Dedifferentiated amniotic fluid mesenchymal stem cell (primary cell): ENCODE results near the gene MOCOS.

Experiments used
- DNase-seq: peaks from one replicate; pipeline ENCODE4 v3.0.0-alpha.2; 2016; ENCODE audit errors: extremely low spot score

Gene MOCOS

DNA sequence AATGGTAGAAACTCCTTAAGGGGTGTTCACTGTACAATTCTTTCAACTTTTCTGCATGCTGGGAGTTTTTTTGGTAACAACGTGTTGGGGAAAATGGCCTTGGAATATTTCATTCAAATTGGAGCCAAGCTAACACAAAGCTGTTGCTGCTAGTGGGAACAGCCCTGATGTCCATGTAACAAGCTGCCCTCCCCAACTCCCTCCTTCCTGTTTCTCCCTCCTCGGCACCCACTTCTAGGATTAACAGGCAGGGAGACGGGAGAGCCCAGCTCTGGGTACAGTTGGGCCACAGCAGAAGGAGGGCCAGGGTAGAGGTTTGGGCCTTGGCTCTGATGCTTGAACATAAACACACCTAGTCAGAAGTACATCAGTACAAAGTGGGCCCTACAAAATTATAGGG is 9.4 kb upstream of the MOCOS start:
- no peak for DNase-seq

DNA sequence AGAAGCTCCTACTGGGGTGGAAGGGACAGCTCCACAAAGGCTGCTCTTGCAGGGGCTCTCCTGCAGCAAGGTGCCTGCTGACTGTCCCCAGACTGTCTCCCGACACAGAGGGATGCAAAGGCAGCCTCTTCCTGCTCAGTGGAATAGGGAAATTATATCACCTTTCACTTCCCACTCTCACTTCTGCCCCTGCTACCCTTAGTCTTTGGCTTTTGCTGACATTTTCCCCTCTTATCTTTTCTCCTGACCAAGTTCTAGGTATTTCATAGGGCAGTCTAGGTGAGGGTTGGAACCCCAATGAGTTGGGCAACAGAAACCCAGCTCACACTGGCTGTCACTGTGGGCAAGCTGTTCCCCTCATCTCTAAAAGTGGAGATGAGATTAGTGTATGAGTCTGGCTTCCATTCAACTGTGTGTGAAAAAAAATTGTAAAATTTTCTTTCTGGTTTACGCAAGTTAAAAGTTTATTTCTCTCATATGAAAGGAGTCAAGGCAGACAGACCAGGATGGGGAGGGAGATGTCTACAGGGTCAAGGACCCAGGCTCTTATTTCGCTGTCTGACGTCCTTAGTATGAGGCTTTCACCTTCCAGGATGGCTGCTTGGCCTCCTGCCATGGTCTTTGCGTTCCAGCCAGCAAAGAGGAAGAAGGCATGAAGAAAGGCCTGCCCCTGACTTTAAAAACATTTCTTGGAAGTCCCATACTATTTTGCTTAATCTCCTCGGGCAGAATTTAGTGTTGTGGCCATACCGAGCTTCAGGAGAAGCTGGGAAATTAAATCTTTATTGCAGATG is 7.5 kb upstream of the MOCOS start:
- peak; percentile 65 for DNase-seq

DNA sequence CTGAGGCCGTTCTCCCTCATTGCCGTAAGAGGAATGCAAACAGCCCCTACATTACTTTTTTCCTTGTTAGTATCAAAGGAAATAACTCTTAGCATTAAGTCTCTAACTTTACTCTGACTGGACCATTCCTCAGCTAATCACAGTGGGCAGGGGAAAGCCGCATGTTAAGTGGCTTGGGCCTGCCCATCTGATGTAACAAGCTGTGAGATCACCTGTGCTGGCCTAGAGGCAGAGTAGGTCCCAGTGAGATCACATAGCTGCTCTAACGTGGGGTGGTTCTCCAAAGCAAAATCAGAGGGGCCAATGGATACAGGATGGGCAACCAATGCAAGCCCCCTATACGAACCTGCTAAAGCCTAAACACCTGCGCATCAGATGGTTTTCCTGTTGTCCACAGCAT is 5.9 kb upstream of the MOCOS start:
- DNase-seq, result no peak

DNA sequence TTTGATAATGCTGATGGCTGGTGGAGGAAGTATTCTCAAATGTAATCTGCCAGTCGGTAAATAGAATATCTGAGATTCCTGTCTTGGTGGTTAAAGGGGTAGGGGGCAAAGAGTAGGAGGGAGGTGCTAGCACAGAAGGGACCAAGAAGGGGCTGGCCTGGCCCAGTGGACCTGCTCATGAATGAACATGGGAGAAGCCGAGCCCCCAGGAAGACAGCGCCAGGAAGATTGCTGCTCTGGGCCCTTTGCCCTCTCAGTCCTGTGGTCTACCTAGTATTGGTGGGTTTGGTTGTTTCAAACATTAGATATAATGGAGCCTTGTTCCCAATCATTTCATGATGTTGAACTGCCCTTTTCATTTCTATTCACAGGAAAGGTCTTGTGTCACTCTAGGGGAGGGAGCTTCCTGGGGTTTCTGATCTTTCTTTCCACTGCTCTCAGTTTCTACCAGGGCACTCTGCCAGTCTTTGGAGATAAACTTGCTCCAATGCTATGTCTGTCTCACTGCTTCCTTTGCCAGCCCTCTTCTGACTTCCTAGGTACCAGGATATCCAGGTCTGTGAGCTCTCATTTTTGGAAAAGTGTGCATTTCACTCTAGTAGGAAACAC is 5.3 kb upstream of the MOCOS start:
- no peak for DNase-seq

DNA sequence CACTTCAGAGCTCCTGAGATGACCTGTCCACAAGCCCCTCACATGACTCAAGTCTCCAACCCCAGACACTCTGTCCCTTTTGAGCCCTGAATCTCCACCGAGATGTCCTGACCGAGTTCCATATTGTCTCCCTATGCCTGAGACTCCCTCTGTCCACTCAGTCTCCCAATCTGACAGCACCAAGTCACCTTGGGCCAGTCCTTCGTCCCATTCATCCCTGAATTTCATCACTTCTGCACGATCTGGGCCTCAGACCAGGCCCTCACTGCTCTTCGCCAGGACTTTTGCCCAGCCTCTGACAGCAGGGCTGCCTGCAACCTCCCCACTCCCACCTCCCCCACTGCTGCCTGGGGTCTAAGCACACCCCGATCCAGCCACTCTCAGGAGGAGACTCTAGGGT is 4.3 kb upstream of the MOCOS start:
- no peak for DNase-seq

DNA sequence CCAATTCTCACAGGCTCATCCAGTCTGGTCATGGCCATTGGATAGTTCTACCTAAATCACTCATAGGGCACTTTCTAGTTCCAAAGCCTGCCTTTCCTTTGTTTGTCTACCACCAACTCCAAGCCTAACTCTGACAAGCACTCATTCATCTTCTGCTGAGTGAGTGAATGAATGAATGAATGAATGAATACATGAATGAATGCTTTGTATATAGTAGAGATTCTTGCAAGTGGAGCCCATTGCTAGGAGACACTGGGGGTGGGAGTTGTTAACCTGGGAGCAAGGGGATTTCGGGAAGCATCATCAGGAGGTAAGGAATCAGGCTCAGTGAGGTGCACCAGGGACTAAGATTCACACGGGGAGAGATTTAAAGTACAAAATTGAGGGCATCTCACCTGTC is 3.3 kb upstream of the MOCOS start:
- no peak for DNase-seq

DNA sequence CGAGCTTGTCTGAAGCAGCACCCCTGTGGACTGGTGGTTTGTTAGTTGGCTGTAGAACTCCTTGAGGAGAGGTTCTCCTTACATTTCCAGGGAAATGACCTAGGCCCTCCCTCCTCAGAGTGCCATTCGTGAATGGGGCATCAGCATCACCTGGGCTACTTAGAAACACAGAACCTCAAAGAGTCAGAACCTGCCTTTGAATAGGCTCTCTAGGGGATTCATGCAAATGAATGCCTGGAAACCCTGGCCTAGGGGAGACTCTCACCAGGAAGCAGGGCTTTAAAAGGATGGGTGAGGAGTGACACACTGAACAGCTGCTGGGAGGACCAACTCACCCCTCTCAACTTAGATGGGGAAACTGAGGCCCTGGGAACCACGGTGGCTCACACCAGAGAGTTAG is 2.1 kb upstream of the MOCOS start:
- no peak for DNase-seq

DNA sequence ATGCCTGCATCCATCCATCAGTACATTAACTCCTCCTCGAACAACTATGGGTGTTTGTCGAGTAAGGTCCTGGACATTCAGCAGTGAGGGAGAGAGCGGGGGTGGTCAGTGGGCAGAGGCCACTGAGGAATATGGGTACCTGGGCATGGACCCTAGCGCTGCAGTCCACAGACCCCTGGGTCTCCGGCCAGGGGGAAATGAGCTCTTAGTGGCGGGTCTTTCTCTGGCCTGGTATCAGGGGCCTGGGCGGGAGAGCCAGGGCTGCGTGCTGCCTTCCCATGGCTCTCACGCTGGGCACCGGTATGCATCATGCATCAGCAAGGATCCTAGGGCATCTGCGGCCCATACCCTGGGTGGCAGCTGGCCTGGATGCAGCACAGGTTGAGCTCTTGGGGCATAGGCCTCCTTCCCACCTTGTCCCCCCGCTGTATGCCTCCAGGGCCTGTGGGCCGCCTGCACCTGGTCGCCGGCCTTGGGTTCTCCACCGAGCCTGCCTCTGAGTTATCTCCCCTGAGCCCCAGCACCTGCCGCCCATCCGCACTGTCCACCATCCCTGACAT is 1.3 kb upstream of the MOCOS start:
- DNase-seq, result no peak

DNA sequence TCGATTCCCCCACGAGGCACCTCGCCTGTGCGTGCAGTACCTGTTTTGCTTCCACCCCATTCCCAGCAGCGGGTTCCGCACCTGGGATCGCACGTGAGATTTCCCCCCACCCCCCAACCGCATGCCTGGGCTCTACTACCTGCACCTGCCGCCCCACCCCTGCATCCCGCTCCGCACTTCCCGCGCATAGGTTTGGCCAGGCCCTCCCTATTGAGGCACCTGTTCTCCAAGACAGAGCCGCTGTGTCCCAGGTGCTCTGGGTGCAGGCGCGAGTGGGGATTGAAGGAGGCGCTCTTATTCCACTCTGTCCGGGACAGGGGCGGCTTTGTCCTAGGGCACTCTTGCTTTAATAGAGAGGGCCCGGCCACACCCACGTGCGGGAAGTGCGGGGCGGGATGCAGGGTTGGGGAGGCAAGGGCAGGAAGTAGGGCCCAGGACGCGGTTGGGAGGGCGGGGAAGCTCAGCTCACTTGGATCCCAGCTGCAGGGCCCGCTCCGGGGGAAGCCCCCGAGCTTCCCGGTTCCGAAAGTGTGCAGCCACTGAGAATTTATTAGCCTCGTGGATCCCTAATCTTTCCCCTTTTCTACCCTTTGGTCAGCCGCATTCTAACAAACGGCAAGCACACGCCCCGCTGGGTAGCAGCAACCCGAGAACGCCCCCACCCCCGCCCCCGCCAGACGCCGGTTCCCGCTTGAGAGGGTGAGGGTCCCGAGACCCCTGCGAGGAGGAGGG is 670 bp upstream of the MOCOS start:
- DNase-seq, result no peak

DNA sequence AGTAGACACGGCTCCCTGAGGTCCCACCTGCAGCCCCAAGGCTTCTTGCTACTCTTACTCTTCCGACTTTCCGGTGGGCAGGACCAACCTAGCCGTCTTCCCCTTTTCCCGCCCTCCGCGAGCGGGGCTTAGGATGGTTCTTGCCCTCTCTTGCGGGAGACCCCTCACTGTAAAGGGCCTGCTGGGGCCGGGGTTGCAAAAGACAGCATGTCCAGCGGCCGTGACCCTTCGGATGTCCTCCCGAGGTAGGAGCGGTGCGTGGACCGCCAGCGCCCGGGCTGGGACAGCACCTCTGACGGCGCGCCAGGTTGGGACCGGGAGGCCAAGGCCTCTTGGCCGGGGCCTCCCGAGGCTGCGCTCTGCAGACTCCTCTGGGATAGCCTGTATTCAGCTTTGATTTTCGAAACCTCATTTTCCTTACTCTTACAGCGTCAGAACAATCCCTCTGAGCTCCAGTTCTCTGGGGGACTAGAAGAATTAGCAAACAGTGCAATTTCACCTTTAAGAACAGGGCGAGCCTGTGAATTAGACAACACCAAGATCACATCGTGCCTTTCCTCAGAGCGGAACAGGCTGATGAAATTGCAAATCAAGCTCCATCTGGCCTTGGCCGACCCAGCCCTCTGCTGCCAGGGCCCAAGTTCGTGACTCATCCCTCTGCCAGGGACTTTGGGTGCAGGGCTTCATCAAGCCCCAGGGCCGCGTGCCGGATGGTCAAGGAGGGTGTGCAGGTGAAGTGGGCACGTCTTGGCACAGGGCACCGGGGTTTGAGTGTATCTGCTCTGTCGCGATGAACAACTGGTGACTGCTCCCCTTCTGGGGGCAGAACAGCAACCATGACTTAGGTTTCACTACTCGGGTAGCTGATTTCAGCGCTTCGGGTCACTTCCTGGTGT is 777 bp downstream of the MOCOS start:
- DNase-seq, result no peak

DNA sequence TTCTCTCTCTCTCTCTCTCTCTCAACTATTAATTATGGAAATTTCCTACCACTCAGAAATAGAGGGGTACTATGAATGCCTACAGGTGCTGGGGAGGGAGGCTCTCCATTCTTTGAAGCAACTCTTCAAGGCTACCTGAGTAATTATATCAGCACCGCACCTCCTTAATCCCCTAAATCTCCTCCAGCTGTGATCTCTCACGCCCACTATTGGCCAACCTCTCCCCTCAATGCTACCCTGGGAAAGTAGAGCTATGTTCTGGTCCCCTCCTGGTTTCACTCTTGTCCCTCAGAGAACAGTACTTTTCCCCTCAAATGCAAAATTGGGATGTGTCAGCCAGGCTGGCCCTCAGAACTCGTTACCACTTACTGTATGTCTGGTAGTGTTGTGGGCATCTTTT is 1.6 kb downstream of the MOCOS start:
- no peak for DNase-seq

DNA sequence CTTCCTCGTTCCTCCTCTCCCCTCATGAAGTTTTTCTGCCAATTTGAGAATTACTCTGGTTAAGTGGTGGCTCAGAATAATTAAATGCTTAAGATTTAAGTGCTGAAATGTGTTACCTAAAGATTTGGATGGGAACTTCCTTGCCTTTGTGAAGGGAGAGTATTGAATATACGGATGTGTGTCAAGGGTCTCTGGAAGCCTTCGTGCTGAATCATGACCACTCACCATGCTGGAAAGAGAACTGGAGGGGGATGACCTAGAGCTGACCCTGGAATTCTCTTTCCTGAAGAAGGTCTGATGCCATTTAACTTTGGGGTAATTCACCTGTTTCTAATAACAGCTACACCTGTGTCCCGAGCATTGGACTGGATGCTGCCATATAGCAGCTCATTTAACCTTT is 2.2 kb downstream of the MOCOS start:
- no peak for DNase-seq

DNA sequence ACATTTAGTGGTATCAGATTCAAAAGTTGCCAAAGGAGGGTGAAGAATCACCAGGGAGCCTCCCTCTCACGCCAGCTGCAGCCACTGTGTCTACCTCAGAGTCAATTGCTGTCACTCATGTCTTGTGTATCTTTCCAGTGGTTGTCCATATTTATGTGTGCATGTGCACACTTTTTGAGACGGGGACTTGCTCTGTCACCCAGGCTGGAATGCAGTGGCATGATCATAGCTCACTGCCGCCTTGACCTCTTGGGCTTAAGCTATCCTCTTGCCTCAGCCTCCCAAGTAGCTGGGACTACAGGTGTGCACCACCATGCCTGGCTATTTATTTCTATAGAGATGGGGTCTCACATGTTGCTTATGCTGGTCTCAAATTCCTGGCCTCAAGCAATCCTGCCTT is 4.0 kb downstream of the MOCOS start:
- DNase-seq, result no peak

DNA sequence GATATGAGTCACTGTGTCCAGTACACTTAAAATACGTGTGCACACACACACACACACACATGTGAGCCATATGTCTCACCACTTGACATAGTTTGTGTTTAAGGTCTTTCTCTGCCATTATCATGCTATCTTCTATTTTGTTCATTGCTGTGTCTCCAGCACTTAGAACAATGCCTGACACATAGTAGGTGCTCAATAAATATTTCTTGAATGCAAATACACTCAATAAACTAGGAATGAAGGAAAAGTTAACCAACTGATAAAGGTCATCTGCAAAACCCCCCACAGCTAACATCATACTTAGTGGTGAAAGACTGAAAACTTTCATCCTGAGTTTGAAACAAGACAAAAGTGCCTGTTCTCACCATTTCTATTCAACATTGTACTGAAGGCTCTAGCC is 4.4 kb downstream of the MOCOS start:
- no peak for DNase-seq

DNA sequence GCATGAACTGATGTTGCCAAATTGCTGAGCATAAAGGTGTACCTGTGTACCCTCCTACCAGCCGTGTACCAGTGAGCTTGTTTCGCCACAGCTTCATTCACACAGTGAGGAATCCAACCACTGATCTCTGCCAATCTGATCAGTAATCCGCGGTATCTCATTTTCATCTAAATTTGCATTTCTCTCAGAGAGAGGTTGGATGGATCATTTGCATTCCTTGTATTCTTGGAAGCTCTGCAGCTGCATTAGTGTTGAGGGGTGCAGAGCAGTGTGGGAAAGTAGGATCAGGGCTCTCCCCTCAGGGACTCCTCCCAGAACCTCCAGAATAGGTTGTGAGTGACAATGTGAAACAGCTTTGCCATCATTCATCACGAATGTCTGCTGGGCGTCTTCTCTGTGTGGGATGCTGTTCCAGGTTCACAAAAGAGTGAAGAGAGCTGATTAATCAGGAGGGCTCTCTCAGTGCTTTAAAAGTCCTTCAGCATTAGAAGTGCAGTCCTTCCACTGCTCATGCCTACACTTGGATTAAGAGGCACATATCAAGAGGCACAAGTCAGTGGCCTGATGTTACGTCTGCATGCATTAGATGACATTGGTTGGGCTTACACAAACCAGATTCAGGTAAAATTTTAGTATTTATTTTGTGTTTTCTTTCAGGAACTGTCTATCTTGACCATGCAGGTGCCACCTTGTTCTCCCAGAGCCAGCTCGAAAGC is 7.5 kb downstream of the MOCOS start:
- no peak for DNase-seq

DNA sequence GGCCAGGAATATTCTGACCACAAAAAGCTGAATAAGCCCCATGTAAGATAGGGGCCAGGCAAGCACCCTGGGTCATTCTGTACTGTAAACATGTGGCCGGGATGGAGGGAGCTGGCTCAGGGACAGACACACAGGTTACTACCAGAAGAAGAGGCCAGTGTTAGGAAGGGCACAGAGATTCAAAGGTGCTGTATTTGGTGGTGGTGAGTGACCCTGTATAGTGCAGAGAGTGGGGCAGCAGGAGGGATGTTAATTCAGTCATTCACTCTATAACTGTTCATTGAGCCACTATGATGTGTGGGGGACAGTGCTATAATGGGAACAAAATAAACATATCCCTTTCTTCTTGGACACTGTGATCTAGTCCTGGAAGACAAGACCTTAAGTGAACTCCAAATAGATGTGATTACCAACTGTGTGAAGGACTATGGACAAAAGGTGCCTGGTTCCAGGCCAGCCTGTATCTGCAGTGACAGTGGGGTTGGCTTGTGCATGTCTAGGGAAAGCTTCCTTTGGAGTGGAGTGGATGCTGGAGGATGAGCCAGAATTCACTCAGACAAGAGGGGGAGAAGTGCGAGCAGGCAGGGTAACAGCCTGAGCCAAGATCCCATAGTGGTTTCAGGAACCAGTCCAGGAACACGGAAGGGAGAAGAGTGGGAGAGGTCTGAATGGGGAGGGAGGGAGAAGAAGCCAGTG is 8.3 kb downstream of the MOCOS start:
- no peak for DNase-seq

DNA sequence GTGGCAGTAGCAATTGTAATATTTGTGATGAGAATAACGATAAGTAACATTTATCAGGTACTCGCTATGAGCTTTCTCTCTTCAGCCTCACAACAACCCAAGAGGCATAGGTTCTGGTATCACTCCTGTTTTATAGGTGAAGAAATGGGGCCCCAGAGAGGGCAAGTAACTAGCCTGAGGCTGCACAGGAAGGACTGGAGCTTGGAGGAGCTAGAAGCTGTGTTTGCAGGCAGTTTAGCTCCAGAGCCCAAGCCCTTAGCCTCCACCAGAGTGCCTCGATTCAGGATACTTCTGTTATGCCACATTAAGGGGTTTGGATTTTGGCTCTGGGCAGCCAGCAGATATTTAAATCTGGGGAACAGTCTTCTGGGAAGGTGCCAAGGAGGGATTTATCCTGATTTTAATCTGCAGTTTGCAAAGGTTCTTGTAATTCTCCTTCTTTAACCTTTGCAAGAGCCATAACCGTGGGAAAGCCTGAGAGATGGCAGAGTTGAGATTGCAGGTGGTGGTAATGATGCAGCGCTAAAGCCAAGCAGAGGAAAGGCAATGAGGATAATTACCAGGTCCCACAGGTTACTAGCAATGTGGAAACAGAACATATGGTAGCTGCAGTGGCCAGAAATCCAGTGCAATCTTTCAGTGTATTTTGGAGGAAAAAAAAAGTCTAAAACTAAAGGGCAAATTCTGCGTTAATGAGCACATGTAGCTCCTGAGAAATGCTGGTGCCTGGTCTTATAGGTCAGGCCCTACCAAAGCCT is 9.1 kb downstream of the MOCOS start:
- no peak for DNase-seq

DNA sequence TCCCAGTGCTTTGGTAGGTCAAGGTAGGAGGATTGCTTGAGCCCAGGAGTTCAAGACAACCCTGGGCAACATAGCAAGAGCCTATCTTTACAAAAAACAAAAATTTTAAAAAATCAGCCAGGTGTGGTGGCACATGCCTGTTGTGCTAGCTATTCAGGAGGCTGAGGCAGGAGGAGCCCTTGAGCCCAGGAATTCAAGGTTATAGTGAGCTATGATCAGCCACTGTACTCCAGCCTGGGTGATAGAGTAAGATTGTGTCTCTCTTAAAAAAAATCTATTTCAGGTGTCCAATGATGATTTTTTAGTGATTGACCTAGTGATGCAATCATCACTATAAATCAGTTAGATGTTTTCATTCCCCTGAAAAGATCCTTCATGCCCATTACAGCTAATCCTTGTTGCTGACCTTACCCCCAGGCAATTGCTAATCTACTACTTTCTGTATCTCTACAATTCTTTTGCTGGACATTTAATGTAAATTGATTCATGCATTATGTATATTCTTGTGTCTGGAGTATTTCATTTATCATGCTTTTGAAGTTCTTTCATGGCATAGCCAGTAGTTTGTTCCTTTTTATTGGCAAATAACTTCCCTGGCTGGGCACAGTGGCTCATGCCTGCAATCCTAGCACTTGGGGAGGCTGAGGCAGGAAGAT is 10.3 kb downstream of the MOCOS start:
- DNase-seq, result no peak

DNA sequence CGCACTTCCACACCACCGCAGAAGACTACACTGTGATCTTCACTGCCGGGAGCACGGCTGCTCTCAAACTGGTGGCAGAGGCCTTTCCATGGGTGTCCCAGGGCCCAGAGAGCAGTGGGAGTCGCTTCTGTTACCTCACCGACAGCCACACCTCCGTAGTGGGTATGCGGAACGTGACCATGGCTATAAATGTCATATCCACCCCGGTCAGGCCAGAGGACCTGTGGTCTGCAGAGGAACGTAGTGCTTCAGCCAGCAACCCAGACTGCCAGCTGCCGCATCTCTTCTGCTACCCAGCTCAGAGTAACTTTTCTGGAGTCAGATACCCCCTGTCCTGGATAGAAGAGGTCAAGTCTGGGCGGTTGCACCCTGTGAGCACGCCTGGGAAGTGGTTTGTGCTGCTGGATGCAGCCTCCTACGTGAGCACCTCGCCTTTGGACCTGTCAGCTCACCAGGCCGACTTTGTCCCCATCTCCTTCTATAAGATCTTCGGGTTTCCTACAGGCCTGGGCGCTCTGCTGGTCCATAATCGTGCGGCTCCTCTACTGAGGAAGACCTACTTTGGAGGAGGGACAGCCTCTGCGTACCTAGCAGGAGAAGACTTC is 12.5 kb downstream of the MOCOS start:
- DNase-seq, result no peak
